Measurements from ENCODE around the gene COA1. TPM values are rescaled to one million over a fixed set of nuclear protein-coding genes. Genes with fewer than 3 reads are reported as not detected.
"Not testable (repeated sequence)": the region's sequence is repeated elsewhere in the genome, so short reads cannot be mapped to it uniquely, and the experiment has no call there.

Gene COA1, protein sequence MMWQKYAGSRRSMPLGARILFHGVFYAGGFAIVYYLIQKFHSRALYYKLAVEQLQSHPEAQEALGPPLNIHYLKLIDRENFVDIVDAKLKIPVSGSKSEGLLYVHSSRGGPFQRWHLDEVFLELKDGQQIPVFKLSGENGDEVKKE
- total RNA-seq = 10 to 100 TPM; 25.9 to 36.0 (median 31.1) TPM

DNA sequence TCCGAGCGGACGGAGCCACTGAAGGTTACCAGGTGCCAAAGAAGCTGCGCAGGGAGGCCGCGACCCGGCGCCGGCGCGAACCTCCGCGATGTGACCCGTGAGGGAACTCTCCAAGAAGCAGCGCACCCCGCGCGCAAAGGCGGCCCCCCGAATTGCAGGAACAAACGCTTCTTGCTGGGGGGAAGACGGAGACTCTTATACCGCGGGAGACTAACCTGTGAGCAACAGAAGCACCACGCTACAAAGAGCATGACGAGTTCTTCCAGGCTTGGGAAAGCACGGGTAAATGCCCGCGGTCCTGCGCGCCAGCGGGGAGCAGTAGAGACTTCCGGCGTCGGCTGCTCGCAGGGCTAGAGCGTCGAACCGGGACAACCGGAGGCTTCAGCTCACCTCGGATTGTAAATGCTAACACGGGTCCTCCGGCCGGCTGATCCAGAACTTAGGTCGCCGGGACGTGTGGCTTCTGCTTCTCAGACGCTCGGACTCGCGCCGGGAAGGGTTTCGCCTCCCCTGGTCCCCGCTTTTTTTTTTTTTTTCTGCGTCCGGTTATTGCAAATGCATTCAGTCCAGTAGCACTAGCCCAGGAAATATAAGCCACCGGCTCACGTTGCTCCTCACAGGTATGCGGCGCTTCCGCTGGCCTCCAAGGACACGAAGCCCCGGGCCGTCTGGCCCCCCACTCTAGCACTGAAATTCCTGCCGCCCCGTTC, at the start of gene COA1:
Gene COA1 (minus strand): TSS at position 310 of the 710 bp plus-strand sequence. CDS start 80,909 bp downstream, outside the sequence.
- 0 to 1% methylated on average over 51 to 66 of the region's 66 CpGs for WGBS, 2 donors
- peak within 1 kb of the TSS; percentile 74 for H3K4me3 ChIP-seq (ENCODE audit: low read depth, poor library complexity, severe bottlenecking)
- intact Hi-C loops (cut with DNase I; ENCODE audit: low total_unique reads) = no loop called here
- TF ChIP-seq, protein P1, sequence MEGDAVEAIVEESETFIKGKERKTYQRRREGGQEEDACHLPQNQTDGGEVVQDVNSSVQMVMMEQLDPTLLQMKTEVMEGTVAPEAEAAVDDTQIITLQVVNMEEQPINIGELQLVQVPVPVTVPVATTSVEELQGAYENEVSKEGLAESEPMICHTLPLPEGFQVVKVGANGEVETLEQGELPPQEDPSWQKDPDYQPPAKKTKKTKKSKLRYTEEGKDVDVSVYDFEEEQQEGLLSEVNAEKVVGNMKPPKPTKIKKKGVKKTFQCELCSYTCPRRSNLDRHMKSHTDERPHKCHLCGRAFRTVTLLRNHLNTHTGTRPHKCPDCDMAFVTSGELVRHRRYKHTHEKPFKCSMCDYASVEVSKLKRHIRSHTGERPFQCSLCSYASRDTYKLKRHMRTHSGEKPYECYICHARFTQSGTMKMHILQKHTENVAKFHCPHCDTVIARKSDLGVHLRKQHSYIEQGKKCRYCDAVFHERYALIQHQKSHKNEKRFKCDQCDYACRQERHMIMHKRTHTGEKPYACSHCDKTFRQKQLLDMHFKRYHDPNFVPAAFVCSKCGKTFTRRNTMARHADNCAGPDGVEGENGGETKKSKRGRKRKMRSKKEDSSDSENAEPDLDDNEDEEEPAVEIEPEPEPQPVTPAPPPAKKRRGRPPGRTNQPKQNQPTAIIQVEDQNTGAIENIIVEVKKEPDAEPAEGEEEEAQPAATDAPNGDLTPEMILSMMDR (IDR thresholded peaks at IDR 0.05) = no peak
- no peak for TF ChIP-seq POLR2A (IDR thresholded peaks at IDR 0.05)
- peak; percentile 79 to 96 for DNase-seq (ENCODE audit: low spot score in 2 of 2)

DNA sequence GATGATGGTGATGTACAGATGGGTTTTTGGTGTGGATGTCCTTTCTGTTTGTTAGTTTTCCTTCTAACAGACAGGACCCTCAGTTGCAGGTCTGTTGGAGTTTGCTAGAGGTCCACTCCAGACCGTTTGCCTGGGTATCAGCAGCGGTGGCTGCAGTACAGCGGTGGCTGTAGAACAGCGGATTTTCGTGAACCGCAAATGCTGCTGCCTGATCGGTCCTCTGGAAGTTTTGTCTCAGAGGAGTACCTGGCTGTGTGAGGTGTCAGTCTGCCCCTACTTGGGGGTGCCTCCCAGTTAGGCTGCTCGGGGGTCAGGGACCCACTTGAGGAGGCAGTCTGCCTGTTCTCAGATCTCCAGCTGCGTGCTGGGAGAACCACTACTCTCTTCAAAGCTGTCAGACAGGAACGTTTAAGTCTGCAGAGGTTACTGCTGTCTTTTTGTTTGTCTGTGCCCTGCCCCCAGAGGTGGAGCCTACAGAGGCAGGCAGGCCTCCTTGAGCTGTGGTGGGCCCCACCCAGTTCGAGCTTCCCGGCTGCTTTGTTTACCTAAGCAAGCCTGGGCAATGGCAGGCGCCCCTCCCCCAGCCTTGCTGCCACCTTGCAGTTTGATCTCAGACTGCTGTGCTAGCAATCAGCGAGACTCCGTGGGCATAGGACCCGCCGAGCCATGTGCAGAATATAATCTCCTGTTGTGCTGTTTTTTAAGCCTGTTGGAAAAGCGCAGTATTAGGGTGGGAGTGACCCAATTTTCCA, 49.1 kb upstream of the COA1 start:
- intact Hi-C loops (cut with DNase I; ENCODE audit: low total_unique reads); H3K4me3 ChIP-seq (ENCODE audit: low read depth, poor library complexity, severe bottlenecking): not testable (repeated sequence)
- peak in 1 of 2 donors; percentile 72 for DNase-seq (ENCODE audit: low spot score in 2 of 2)
- 74 to 80% methylated on average over 11 to 14 of the region's 18 CpGs for WGBS, 2 donors

DNA sequence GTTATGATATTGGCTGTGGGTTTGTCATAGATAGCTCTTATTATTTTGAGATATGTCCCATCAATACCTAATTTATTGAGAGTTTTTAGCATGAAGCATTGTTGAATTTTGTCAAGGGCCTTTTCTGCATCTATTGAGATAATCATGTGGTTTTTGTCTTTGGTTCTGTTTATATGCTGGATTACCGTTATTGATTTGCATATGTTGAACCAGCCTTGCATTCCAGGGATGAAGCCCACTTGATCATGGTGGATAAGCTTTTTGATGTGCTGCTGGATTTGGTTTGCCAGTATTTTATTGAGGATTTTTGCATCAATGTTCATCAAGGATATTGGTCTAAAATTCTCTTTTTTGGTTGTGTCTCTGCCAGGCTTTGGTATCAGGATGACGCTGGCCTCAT, 45.9 kb upstream of the COA1 start:
- DNase-seq (ENCODE audit: low spot score in 2 of 2); intact Hi-C loops (cut with DNase I; ENCODE audit: low total_unique reads); H3K4me3 ChIP-seq (ENCODE audit: low read depth, poor library complexity, severe bottlenecking): not testable (repeated sequence)
- WGBS, 2 donors = 92 to 93% methylated on average over 2 of the region's 2 CpGs

DNA sequence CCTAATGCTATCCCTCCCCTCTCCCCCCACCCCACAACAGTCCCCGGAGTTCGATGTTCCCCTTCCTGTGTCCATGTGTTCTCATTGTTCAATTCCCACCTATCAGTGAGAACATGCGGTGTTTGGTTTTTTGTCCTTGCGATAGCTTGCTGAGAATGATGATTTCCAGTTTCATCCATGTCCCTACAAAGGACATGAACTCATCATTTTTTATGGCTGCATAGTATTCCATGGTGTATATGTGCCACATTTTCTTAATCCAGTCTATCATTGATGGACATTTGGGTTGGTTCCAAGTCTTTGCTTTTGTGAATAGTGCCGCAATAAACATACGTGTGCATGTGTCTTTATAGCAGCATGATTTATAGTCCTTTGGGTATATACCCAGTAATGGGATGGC, 43.9 kb upstream of the COA1 start:
- H3K4me3 ChIP-seq (ENCODE audit: low read depth, poor library complexity, severe bottlenecking); intact Hi-C loops (cut with DNase I; ENCODE audit: low total_unique reads); DNase-seq (ENCODE audit: low spot score in 2 of 2): not testable (repeated sequence)
- 97 to 99% methylated on average over 6 of the region's 6 CpGs for WGBS, 2 donors

DNA sequence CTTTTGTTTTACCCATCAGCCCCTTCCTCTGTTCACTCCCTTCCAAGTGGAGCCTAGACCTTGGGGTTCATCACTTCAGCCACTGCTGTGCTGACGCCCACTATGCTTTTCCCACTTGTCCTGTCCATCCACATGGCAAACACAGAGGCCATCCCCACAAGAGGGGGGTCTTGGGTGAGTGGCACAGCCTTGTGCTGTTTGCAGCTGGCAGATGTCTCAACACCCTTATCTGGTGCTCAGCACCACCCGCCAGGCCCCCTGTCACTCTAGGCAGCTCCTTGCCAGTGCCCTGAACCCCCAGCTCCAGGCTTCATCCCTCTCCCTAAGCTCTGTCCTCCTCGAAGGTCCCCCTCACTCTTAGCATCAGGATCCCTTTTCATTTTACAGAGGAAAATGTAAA, 42.2 kb upstream of the COA1 start:
- TF ChIP-seq, protein P1 (IDR thresholded peaks at IDR 0.05) = no peak
- TF ChIP-seq POLR2A (IDR thresholded peaks at IDR 0.05) = no peak
- 77 to 86% methylated on average over 3 of the region's 3 CpGs for WGBS, 2 donors
- DNase-seq (ENCODE audit: low spot score in 2 of 2) = peak in 1 of 2 donors; percentile 54
- H3K4me3 ChIP-seq (ENCODE audit: low read depth, poor library complexity, severe bottlenecking) = no peak overlapping the region
- intact Hi-C loops (cut with DNase I; ENCODE audit: low total_unique reads) = no loop called here

DNA sequence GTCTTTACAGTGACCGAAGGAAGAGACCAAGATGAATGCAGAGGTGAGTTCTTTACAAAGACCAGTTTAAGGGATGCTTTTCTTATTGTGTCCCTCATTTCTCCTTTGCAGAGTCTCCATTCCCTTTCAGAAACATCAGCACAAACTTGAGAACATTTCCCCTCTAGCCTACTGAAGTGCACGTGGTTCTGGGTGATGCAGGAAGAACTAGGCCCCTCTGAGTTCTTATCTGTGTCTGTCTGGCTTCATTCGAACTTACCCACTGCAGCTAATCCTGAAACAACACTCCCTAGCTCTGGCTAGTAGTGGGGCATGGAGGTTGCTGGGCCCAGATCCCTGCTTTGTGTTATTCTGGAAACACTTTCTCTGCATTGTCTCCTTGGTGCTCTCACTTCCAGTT, 41.8 kb upstream of the COA1 start:
- WGBS, 2 donors = 73 to 74% methylated on average over 3 of the region's 3 CpGs
- DNase-seq (ENCODE audit: low spot score in 2 of 2) = no peak
- intact Hi-C loops (cut with DNase I; ENCODE audit: low total_unique reads) = no loop called here
- no peak overlapping the region for H3K4me3 ChIP-seq (ENCODE audit: low read depth, poor library complexity, severe bottlenecking)
- TF ChIP-seq POLR2A (IDR thresholded peaks at IDR 0.05) = no peak
- TF ChIP-seq, protein P1 (IDR thresholded peaks at IDR 0.05) = no peak

DNA sequence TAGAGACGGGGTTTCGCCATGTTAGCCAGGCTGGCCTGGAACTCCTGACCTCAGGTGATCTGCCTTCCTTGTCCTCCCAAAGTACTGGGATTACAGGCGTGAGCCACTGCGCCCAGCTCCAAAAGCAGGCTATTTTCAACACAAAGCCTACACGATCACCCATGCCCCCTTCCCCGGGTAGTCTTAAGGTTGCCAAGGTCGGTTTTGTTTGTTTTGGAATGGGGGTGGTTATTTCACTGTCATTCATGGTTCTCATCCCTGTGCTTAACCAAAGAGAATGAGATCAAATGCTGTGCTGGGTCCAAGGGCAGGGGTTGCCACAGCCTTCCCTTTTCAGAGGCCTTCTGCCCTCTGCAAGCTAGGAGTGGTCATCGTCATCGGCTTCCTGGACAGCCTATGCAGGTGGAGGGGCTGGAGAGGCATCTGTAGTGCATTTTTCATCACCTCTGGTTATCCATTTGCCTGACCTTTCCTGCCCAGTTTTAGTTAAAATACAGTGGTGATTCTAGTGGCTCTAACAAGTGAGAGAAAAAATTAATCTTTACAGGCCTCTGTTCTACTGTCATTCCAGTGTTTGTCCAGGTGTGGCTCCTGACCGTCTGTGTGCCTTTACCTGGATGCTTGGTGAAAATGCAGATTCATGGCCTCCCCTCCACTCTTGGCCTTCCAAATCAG, 40.6 kb upstream of the COA1 start:
- intact Hi-C loops (cut with DNase I; ENCODE audit: low total_unique reads) = no loop called here
- no peak for TF ChIP-seq POLR2A (IDR thresholded peaks at IDR 0.05)
- TF ChIP-seq, protein P1 (IDR thresholded peaks at IDR 0.05) = no peak
- peak in 1 of 2 donors; percentile 32 for DNase-seq (ENCODE audit: low spot score in 2 of 2)
- WGBS, 2 donors = 87 to 88% methylated on average over 10 of the region's 10 CpGs
- H3K4me3 ChIP-seq (ENCODE audit: low read depth, poor library complexity, severe bottlenecking) = no peak overlapping the region

Measured in lower leg skin (tissue), 4 donors.